ENCODE data around the gene MOAP1. TPM values are rescaled to one million over a fixed set of nuclear protein-coding genes. Genes with fewer than 3 reads are reported as not detected.

MOAP1 gene
- total and polyA plus RNA-seq, 8 donors: 0.87 to 44.1 (median 19.2) TPM

DNA sequence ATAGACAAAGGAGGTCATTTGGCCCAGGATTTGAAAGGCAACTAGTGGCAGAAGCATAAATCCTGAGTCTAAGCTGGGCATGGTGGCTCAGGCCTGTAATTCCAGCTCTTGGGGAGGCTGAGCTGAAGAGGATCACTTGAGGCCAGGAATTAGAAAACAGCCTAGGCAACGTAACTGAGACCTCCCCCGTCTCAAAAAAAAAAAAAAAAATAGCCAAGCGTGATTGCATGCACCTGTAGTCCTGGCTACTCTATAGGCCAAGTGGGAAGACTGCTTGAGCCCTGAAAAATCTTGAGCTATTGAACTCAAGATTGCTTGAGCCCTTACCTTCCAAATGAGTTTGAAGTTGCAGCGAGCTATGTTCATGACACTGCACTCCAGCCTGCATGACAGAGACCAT lies 14.3 kb upstream of the MOAP1 start:
- H3K4me1 ChIP-seq: peaks cover 0 to under 1% (median 0%) of the 10 kb centered on the region in 4 donors
- no peak for DNase-seq
- H3K4me3 ChIP-seq: no peak overlapping the region
- intact Hi-C loops (cut with DNase I; ENCODE audit: low total_unique reads): no loop called here
- H3K27ac ChIP-seq: no peak overlapping the region
- peaks cover 0 to 5% (median 4%) of the 10 kb centered on the region in 4 donors for H3K36me3 ChIP-seq
- 89 to 97% (median 94%) methylated on average over 4 of the region's 4 CpGs for WGBS, 5 donors
- H3K27me3 ChIP-seq: no peaks in the 10 kb centered on the region
- H3K9me3 ChIP-seq: no peaks in the 10 kb centered on the region
- TF ChIP-seq, protein P1, sequence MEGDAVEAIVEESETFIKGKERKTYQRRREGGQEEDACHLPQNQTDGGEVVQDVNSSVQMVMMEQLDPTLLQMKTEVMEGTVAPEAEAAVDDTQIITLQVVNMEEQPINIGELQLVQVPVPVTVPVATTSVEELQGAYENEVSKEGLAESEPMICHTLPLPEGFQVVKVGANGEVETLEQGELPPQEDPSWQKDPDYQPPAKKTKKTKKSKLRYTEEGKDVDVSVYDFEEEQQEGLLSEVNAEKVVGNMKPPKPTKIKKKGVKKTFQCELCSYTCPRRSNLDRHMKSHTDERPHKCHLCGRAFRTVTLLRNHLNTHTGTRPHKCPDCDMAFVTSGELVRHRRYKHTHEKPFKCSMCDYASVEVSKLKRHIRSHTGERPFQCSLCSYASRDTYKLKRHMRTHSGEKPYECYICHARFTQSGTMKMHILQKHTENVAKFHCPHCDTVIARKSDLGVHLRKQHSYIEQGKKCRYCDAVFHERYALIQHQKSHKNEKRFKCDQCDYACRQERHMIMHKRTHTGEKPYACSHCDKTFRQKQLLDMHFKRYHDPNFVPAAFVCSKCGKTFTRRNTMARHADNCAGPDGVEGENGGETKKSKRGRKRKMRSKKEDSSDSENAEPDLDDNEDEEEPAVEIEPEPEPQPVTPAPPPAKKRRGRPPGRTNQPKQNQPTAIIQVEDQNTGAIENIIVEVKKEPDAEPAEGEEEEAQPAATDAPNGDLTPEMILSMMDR (IDR thresholded peaks at IDR 0.05): no peak
- no peak for TF ChIP-seq POLR2A (IDR thresholded peaks at IDR 0.05)
- no peak for TF ChIP-seq EP300 (IDR thresholded peaks at IDR 0.05)
- TF ChIP-seq POLR2AphosphoS5 (IDR thresholded peaks at IDR 0.05): no peak

- TF ChIP-seq EP300 (IDR thresholded peaks at IDR 0.05) (no peak), POLR2AphosphoS5 (IDR thresholded peaks at IDR 0.05) (no peak)
- Histone ChIP-seq H3K27me3 (no peaks in the 10 kb centered on the region), H3K4me1 (peaks cover 0 to 3% (median 0%) of the 10 kb centered on the region in 4 donors), H3K27ac (no peak overlapping the region), H3K9me3 (no peaks in the 10 kb centered on the region), H3K4me3 (no peak overlapping the region), H3K36me3 (peaks cover 0 to 5% (median 4%) of the 10 kb centered on the region in 4 donors)
- no peak for DNase-seq
- WGBS, 5 donors: 87 to 100% (median 93%) methylated on average over 1 of the region's 1 CpG
- intact Hi-C loops (cut with DNase I; ENCODE audit: low total_unique reads): no loop called here
These were observed 10.8 kb upstream of the MOAP1 start for GRCh38 chr14:93195316-93195999.

- no peaks in the 10 kb centered on the region for H3K9me3 ChIP-seq
- H3K27ac ChIP-seq: no peak overlapping the region
- 90 to 98% (median 96%) methylated on average over 3 of the region's 3 CpGs for WGBS, 5 donors
- H3K36me3 ChIP-seq: peaks cover 0 to 35% (median 31%) of the 10 kb centered on the region in 4 donors
- no peak for DNase-seq
- peaks cover 24 to 42% (median 34%) of the 10 kb centered on the region in 4 donors for H3K4me1 ChIP-seq
- H3K4me3 ChIP-seq: no peak overlapping the region
- no peaks in the 10 kb centered on the region for H3K27me3 ChIP-seq
- intact Hi-C loops (cut with DNase I; ENCODE audit: low total_unique reads): no loop called here
- no peak for TF ChIP-seq POLR2A (IDR thresholded peaks at IDR 0.05)
- TF ChIP-seq POLR2AphosphoS5 (IDR thresholded peaks at IDR 0.05): no peak
- TF ChIP-seq, protein P1 (IDR thresholded peaks at IDR 0.05): no peak
- TF ChIP-seq EP300 (IDR thresholded peaks at IDR 0.05): no peak
These were observed 2.3 kb upstream of the MOAP1 start for GRCh38 chr14:93186956-93187355.

- 65 to 75% (median 73%) methylated on average over 6 of the region's 6 CpGs for WGBS, 5 donors
These were observed 1.8 kb upstream of the MOAP1 start for GRCh38 chr14:93186466-93186865.

More at GRCh38 chr14:93186466-93186865, 1.8 kb upstream of the MOAP1 start:
- Histone ChIP-seq H3K4me1 (peaks cover 24 to 42% (median 34%) of the 10 kb centered on the region in 4 donors), H3K9me3 (no peaks in the 10 kb centered on the region), H3K27me3 (no peaks in the 10 kb centered on the region), H3K4me3 (no peak overlapping the region), H3K36me3 (peaks cover 0 to 40% (median 36%) of the 10 kb centered on the region in 4 donors), H3K27ac (peak overlapping the region in 3 of 5 donors; percentile 92 to 98 (median 97))
- no peak for TF ChIP-seq EP300 (IDR thresholded peaks at IDR 0.05)
- no peak for TF ChIP-seq POLR2AphosphoS5 (IDR thresholded peaks at IDR 0.05)
- TF ChIP-seq, protein P1 (IDR thresholded peaks at IDR 0.05): no peak
- no peak for TF ChIP-seq POLR2A (IDR thresholded peaks at IDR 0.05)
- intact Hi-C loops (cut with DNase I; ENCODE audit: low total_unique reads): no loop called here
- no peak for DNase-seq

Measured in stomach (tissue), 9 donors.